GM13976 (cell line): ENCODE data around the gene SREK1.

Experiments
- DNase-seq: peaks from one replicate; pipeline ENCODE4 v3.0.0; 2012; ENCODE audit warnings: low spot score
- in situ Hi-C: fragments of 300-500 bp; cut with MboI; formaldehyde crosslinking; loops from one replicate; pipeline ENCODE4 v1.12.0; 2022; ENCODE audit warnings: low sequenced_read_pairs, mixed read lengths, inconsistent platforms; ENCODE audit not compliant: unreplicated experiment
- TF ChIP-seq, protein P1 (sequence below): IDR thresholded peaks from 2 replicates; pipeline ENCODE4 v1.5.1; 2012; ENCODE audit warnings: borderline replicate concordance, mild to moderate bottlenecking; ENCODE audit not compliant: insufficient read depth; ENCODE audit errors: extremely low read depth, missing control alignments, control extremely low read depth

Gene SREK1

DNA sequence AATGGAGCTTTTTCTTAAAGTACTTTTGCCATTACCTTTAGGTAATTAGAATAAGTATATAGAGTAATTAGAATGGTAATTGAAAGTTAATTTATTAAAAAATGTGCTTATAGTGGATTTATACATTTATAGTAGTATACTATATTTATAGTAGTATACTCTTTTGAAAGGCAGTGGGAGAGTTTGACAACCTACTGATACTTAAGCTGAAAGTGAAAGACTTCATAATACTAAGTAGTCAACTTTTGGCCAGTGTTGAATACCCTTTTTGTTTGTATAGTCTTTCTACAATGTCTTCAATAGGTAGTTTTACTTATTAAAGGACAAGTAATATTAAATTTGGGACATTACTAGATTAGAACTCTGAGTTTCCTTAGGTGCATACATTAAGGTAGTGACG is 12.9 kb downstream of the SREK1 start:
- in situ Hi-C loops, result no loop called here
- DNase-seq, result no peak

DNA sequence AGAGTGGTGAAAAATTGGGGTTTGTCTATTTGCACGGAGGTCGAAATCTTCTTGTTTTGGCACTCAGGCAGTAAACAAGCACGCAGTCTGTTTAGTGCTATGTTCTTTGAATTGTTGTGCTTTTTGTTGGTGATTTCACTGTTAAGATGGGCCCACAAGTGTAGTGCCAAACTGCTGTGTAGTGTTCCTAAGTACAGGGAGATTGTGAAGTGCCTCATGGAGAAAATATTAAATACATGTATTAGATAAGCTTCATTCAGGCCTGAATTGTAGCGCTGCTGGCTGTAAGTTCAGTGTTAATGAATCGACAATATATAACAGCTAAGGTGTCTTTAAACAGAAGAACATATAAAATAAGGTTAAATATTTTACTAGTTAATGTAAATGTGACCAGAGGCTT is 17.3 kb downstream of the SREK1 start:
- TF ChIP-seq, protein P1, sequence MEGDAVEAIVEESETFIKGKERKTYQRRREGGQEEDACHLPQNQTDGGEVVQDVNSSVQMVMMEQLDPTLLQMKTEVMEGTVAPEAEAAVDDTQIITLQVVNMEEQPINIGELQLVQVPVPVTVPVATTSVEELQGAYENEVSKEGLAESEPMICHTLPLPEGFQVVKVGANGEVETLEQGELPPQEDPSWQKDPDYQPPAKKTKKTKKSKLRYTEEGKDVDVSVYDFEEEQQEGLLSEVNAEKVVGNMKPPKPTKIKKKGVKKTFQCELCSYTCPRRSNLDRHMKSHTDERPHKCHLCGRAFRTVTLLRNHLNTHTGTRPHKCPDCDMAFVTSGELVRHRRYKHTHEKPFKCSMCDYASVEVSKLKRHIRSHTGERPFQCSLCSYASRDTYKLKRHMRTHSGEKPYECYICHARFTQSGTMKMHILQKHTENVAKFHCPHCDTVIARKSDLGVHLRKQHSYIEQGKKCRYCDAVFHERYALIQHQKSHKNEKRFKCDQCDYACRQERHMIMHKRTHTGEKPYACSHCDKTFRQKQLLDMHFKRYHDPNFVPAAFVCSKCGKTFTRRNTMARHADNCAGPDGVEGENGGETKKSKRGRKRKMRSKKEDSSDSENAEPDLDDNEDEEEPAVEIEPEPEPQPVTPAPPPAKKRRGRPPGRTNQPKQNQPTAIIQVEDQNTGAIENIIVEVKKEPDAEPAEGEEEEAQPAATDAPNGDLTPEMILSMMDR, result no peak
- DNase-seq, result no peak
- in situ Hi-C loops, result no loop called here

More for the DNA sequence above, 12.9 kb downstream of the SREK1 start:
- TF ChIP-seq, protein P1, result no peak

DNA sequence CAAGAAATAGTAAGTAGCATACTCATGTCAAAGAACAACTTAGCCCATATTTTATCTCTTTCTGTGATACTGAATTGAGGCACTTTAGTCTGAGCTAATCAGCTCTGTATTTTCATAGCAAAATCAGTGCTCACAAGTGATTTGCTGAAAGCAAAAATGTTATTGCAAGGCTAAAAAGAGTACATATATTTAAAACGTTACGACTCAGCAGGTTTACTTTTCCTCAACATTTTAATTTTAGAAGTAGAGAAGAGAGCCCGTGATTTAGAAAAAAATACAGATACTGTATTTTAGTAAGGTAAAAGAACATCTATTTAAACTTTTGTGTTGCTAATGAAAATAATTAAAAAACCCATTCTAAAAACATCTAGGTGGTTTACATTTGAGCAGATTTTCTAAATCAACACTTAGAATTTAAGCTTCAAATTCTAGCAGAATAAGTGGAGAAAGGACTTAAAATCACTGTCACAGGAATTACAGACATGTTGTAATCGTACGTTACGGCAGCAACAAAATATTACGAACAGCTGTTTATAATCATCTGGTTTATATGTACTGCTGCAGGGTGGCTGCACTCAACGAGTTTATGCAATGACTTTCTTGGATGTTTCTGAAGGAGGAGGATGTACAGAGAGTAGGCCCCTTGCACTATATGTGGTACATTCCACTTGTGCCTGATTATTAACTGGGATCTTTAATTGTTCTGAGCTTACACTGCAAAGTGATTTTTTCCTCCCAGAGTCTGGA is 20.1 kb downstream of the SREK1 start:
- TF ChIP-seq, protein P1, result no peak
- no peak for DNase-seq
- in situ Hi-C loops, result no loop called here

DNA sequence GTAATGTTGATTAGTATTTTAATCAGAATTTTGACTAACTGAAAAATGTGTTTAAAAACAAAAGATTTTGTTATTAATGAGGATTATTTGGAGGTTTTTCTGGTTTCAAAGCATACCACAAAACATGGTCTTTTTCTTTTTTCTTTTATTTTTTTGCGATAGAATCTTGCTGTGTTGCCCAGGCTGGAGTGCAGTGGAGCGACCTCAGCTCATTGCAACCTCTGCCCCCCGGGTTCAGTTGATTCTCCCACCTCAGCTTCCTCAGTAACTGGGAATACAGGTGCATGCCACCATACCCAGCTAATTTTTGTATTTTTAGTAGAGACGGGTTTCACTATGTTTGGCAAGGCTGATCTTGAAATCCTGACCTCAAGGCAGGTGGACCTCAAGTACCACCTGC is 24.1 kb downstream of the SREK1 start:
- TF ChIP-seq, protein P1, result no peak
- no peak for DNase-seq
- in situ Hi-C loops, result no loop called here

DNA sequence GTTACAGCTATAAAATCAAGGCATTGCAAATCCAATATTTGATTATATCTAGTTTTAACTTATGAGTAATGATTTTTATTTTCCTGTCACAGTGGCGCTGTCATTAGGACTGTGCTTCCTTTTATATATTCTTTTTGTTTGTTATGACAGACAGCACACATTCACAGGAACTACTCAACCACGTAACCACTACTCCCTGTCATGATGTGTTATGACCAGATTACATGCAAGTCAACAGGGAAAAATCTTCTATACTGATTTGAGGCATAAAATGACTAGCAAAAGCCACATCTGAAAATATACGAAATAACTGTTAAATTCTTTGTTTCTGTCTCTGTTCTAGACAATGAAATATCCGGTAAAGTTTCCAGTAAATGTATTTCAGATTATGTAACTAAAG is 25.4 kb downstream of the SREK1 start:
- in situ Hi-C loops, result no loop called here
- DNase-seq, result no peak
- TF ChIP-seq, protein P1, result no peak

DNA sequence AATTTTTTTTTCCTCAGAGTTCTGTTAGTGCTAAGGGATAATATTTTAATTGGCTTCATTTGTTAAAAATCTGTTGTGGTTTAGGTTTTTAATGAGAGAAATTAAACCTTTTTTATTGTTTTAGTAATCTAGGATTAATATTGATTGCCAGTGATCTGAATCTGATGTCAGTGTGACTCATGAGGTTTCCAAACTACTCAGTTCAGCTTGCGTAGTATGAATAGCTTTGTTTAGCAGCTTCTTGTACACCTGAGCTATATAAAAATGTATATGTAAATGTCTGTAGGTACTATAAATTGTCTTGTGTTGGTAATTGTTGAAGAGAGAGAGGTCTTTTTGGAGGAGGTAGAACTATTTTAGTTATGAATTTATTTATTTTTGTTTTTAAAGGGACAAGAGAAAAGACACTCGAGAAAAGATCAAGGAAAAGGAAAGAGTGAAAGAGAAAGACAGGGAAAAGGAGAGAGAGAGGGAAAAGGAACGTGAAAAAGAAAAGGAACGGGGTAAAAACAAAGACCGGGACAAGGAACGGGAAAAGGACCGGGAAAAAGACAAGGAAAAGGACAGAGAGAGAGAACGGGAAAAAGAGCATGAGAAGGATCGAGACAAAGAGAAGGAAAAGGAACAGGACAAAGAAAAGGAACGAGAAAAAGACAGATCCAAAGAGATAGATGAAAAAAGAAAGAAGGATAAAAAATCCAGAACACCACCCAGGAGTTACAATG is 26.3 kb downstream of the SREK1 start:
- TF ChIP-seq, protein P1, result no peak
- in situ Hi-C loops, result no loop called here
- no peak for DNase-seq
